BLaER1 treated with 17β-estradiol and CSF1 and Interleukin-3, amounts not matched to agents 10 nM and 100 nM (cell line): ENCODE measurements around the gene PLXNB2.
"Not testable (repeated sequence)": the region's sequence is repeated elsewhere in the genome, so short reads cannot be mapped to it uniquely, and the experiment has no call there.

Experiments used
- H3K27ac ChIP-seq, 11 experiments: shearing (Covaris generic); formaldehyde crosslinking; 2 replicates each; pipeline ENCODE4 v1.8.1; 2022
- H3K27me3 ChIP-seq, 11 experiments: shearing (Covaris generic); formaldehyde crosslinking; 2 replicates each; pipeline ENCODE4 v1.8.1; 2022
- H3K36me3 ChIP-seq, 11 experiments: shearing (Covaris generic); formaldehyde crosslinking; 2 replicates each; pipeline ENCODE4 v1.8.1; 2022
- H3K4me1 ChIP-seq, 10 experiments: shearing (Covaris generic); formaldehyde crosslinking; 2 replicates each; pipeline ENCODE4 v1.8.1; 2022
- H3K4me2 ChIP-seq, 11 experiments: shearing (Covaris generic); formaldehyde crosslinking; 2 replicates each; pipeline ENCODE4 v1.8.1; 2022
- H3K4me3 ChIP-seq, 10 experiments: shearing (Covaris generic); formaldehyde crosslinking; 2 replicates each; pipeline ENCODE4 v1.8.1; 2022
- H3K9ac ChIP-seq, 11 experiments: shearing (Covaris generic); formaldehyde crosslinking; 2 replicates each; pipeline ENCODE4 v1.8.1; 2022
- H3K9me3 ChIP-seq, 11 experiments: shearing (Covaris generic); formaldehyde crosslinking; replicated peaks in 1 of 11; 2 replicates each; pipeline ENCODE4 v1.8.1; 2022
- H4K20me1 ChIP-seq, 11 experiments: shearing (Covaris generic); formaldehyde crosslinking; 2 replicates each; pipeline ENCODE4 v1.8.1; 2022
- Cebpa-rat ChIP-seq, 11 experiments: shearing (Covaris generic); IDR thresholded peaks; 2 replicates each; pipeline ENCODE4 v1.8.1; 2022

Gene PLXNB2

DNA sequence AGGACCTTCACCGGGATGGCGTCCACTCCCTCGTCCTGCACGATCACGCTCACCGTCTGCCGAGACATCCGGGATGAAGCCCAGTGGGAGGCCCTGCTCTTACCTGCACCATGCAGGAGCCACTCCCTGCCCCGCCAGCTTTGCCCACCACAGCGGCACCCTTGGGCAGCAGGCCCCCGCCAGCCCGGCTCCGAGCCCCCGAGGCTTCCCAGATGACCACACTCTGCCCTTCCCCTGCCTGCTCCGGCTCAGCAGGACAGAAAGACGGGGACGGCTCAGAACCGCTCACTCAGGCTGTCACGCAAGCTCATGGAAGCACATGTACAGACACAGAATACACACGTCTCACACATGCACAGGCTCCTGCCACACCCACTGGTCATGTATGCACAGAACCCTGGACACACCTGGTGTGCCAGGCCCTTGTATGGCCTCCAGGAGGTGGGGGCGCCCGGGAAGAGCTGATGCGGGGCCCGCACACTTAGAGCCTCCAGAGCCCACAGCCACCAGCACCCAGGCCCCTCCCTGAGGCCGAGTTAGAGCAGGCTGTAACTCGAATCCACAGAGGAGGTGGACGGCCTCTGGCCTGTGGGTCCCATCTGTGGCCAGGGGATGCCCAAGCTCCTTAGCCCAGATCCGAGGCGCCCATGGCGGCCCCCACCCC, 28.4 kb downstream of the PLXNB2 start:
- TF ChIP-seq Cebpa-rat (IDR thresholded peaks at IDR 0.05): no peak
- no peaks in the 10 kb centered on the region for H3K27me3 ChIP-seq
- no peak overlapping the region for H3K4me2 ChIP-seq
- H3K9me3 ChIP-seq: peaks cover 0 to 4% (median 0%) of the 10 kb centered on the region in 11 experiments; a peak in 3 of 22 replicates
- no peak overlapping the region for H3K27ac ChIP-seq
- H3K9ac ChIP-seq: no peak overlapping the region
- H3K4me3 ChIP-seq: no peak overlapping the region
- peaks cover 81 to 93% (median 88%) of the 10 kb centered on the region in 11 experiments for H3K36me3 ChIP-seq
- peaks cover 12 to 22% (median 15%) of the 10 kb centered on the region in 10 experiments; a peak in 19 of 20 replicates for H3K4me1 ChIP-seq
- H4K20me1 ChIP-seq: peaks cover 51 to 96% (median 76%) of the 10 kb centered on the region in 11 experiments; a peak in 21 of 22 replicates

DNA sequence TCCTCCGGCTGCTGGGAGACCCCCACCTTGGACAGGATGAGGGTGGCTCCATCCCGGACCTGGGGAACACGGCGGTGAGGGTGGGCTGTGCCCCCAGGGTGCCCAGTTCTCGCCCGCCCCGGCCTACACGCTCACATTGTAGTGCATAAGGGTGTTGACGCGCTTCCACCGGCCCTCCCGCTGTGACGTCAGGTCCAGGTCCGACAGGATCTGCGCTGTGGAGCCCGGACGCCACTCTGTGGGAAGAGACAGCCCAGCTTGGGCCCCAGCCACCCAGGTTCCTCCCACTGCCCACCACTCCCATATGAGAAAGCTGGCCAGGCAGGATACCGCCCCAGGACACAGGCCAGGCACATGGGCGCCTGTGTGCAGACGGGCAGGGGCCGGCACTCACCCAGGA, 29.0 kb downstream of the PLXNB2 start:
- Histone ChIP-seq H3K4me3 (no peak overlapping the region), H3K36me3 (peaks cover 76 to 92% (median 85%) of the 10 kb centered on the region in 11 experiments), H3K9ac (no peak overlapping the region), H3K27me3 (no peaks in the 10 kb centered on the region), H4K20me1 (peaks cover 58 to 96% (median 79%) of the 10 kb centered on the region in 11 experiments; a peak in 21 of 22 replicates), H3K4me1 (peaks cover 12 to 26% (median 18%) of the 10 kb centered on the region in 10 experiments; a peak in 19 of 20 replicates), H3K27ac (no peak overlapping the region), H3K4me2 (no peak overlapping the region), H3K9me3 (peaks cover 0 to 4% (median 0%) of the 10 kb centered on the region in 11 experiments; a peak in 3 of 22 replicates)
- no peak for TF ChIP-seq Cebpa-rat (IDR thresholded peaks at IDR 0.05)

GRCh38 chr22:50277761-50278160, 29.7 kb downstream of the PLXNB2 start:
- Histone ChIP-seq H3K4me1 (peaks cover 14 to 28% (median 20%) of the 10 kb centered on the region in 10 experiments), H4K20me1 (peaks cover 59 to 95% (median 78%) of the 10 kb centered on the region in 11 experiments), H3K9ac (no peak overlapping the region), H3K27ac (no peak overlapping the region), H3K36me3 (peaks cover 70 to 85% (median 79%) of the 10 kb centered on the region in 11 experiments), H3K9me3 (peaks cover 0 to 4% (median 0%) of the 10 kb centered on the region in 11 experiments; a peak in 3 of 22 replicates), H3K4me3 (no peak overlapping the region), H3K4me2 (no peak overlapping the region), H3K27me3 (no peaks in the 10 kb centered on the region)
- no peak for TF ChIP-seq Cebpa-rat (IDR thresholded peaks at IDR 0.05)

GRCh38 chr22:50276143-50276542, 31.3 kb downstream of the PLXNB2 start:
- Histone ChIP-seq H3K36me3 (peaks cover 54 to 69% (median 63%) of the 10 kb centered on the region in 11 experiments), H3K9me3 (peaks cover 0 to 4% (median 0%) of the 10 kb centered on the region in 11 experiments; a peak in 3 of 22 replicates), H3K9ac (no peak overlapping the region), H3K27ac (no peak overlapping the region), H4K20me1 (peaks cover 61 to 93% (median 72%) of the 10 kb centered on the region in 11 experiments), H3K4me1 (peaks cover 29 to 44% (median 36%) of the 10 kb centered on the region in 10 experiments), H3K4me3 (no peak overlapping the region), H3K27me3 (peaks cover 0 to 6% (median 3%) of the 10 kb centered on the region in 11 experiments; a peak in 7 of 22 replicates), H3K4me2 (peak overlapping the region in 3 of 11 experiments; percentile 5 to 42 (median 17); a peak in 2 of 22 replicates)
- no peak for TF ChIP-seq Cebpa-rat (IDR thresholded peaks at IDR 0.05)

- Histone ChIP-seq H3K9me3 (peaks cover 0 to 4% (median 0%) of the 10 kb centered on the region in 11 experiments; a peak in 3 of 22 replicates), H3K9ac (peak overlapping the region in 2 of 11 experiments; percentile 33 to 41; a peak in 1 of 22 replicates), H4K20me1 (peaks cover 61 to 94% (median 75%) of the 10 kb centered on the region in 11 experiments), H3K4me1 (peaks cover 36 to 51% (median 43%) of the 10 kb centered on the region in 10 experiments), H3K27me3 (peaks cover 0 to 10% (median 6%) of the 10 kb centered on the region in 11 experiments; a peak in 7 of 22 replicates), H3K4me3 (no peak overlapping the region), H3K36me3 (peaks cover 48 to 62% (median 56%) of the 10 kb centered on the region in 11 experiments), H3K27ac (0 out of 22 replicates have a peak overlapping the region, but pooled peaks of 1 of the 11 experiments have one; percentile 34), H3K4me2 (peak overlapping the region in 9 of 11 experiments; percentile 5 to 42 (median 15); a peak in 8 of 22 replicates)
- no peak for TF ChIP-seq Cebpa-rat (IDR thresholded peaks at IDR 0.05)
These were observed 32.0 kb downstream of the PLXNB2 start for GRCh38 chr22:50275181-50276055.

DNA sequence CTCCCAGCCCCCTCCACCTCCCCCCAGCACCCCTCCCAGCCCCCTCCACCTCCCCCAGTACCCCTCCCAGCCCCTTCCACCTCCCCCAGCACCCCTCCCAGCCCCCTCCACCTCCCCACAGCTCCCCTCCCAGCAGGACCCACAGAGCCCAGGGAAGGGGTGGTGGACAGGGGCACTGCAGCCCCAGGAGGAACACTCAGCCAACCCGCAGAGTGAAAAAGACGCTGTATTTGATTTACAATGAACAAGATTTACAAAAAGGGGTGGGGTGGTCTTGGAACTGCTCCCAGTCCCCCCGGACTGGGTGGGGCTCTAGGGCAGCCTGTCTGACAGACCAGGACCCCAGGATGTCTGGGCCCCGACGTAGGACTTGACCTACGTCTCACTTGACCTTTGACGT, 32.7 kb downstream of the PLXNB2 start:
- H3K4me3 ChIP-seq: no peak overlapping the region

DNA sequence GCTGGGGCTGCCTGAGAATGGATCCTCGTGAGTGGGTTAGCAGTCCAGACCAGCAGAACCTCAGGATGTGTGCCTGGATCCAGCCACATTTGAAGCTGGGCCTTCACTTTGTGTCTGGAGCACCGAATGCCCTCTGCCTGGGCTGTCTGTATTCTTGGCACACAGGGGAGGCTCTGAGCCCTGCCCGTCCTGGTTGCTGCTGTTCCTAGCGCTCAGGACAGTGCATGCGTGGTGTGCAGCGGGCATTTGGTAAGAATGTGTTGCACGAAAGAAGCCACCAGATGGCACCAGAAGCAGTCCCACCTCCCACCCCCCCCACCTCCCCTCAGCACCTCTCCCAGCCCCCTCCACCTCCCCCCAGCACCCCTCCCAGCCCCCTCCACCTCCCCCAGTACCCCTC, 33.1 kb downstream of the PLXNB2 start:
- H3K36me3 ChIP-seq: peaks cover 37 to 51% (median 45%) of the 10 kb centered on the region in 11 experiments
- H4K20me1 ChIP-seq: peaks cover 52 to 85% (median 68%) of the 10 kb centered on the region in 11 experiments
- H3K4me2 ChIP-seq: peak overlapping the region in 2 of 11 experiments; percentile 4 to 24; a peak in 2 of 22 replicates
- H3K9me3 ChIP-seq: peaks cover 0 to 4% (median 0%) of the 10 kb centered on the region in 11 experiments; a peak in 3 of 22 replicates
- H3K27ac ChIP-seq: no peak overlapping the region
- H3K27me3 ChIP-seq: peaks cover 0 to 10% (median 6%) of the 10 kb centered on the region in 11 experiments; a peak in 7 of 22 replicates
- H3K4me3 ChIP-seq: no peak overlapping the region
- no peak overlapping the region for H3K9ac ChIP-seq
- no peak for TF ChIP-seq Cebpa-rat (IDR thresholded peaks at IDR 0.05)
- H3K4me1 ChIP-seq: peaks cover 42 to 58% (median 49%) of the 10 kb centered on the region in 10 experiments

More for the DNA sequence above, 32.7 kb downstream of the PLXNB2 start:
- no peak for TF ChIP-seq Cebpa-rat (IDR thresholded peaks at IDR 0.05)
- H3K4me2 ChIP-seq: peak overlapping the region in 8 of 11 experiments; percentile 5 to 42 (median 16); a peak in 7 of 22 replicates
- H3K27ac ChIP-seq: 0 out of 22 replicates have a peak overlapping the region, but pooled peaks of 1 of the 11 experiments have one; percentile 34
- H3K36me3 ChIP-seq: peaks cover 42 to 55% (median 50%) of the 10 kb centered on the region in 11 experiments
- peaks cover 57 to 88% (median 70%) of the 10 kb centered on the region in 11 experiments for H4K20me1 ChIP-seq
- 0 out of 22 replicates have a peak overlapping the region, but pooled peaks of 1 of the 11 experiments have one; percentile 33 for H3K9ac ChIP-seq
- peaks cover 38 to 54% (median 44%) of the 10 kb centered on the region in 10 experiments for H3K4me1 ChIP-seq
- H3K9me3 ChIP-seq: peaks cover 0 to 4% (median 0%) of the 10 kb centered on the region in 11 experiments; a peak in 3 of 22 replicates
- peaks cover 0 to 10% (median 6%) of the 10 kb centered on the region in 11 experiments; a peak in 7 of 22 replicates for H3K27me3 ChIP-seq

DNA sequence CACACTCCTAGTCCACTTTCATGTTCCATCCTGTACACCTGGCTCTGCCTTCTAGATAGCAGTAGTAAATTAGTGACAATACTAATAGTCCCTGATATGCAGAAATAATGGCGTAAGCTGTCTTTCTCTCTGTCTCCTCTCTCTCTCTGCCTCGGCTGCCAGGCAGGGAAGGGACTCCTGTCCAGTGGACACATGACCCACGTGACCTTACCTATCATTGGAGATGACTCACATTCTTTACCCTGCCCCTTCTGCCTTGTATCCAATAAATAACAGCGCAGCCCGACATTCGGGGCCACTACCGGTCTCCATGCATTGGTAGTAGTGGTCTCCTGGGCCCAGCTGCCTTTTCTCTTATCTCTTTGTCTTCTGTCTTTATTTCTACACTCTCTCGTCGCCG, 33.7 kb downstream of the PLXNB2 start:
- not testable (repeated sequence) for H3K4me3 ChIP-seq, H3K27me3 ChIP-seq, H3K9ac ChIP-seq, H3K9me3 ChIP-seq, H3K27ac ChIP-seq
- Histone ChIP-seq H3K4me2 (peak overlapping the region in 2 of 11 experiments; percentile 4 to 24; a peak in 2 of 22 replicates), H3K4me1 (peaks cover 44 to 64% (median 54%) of the 10 kb centered on the region in 10 experiments), H4K20me1 (peaks cover 52 to 85% (median 67%) of the 10 kb centered on the region in 11 experiments), H3K36me3 (peaks cover 32 to 46% (median 40%) of the 10 kb centered on the region in 11 experiments)

- H3K4me3 ChIP-seq, H3K9ac ChIP-seq, H3K27me3 ChIP-seq, H3K27ac ChIP-seq, H3K9me3 ChIP-seq, H3K4me2 ChIP-seq: not testable (repeated sequence)
- peaks cover 28 to 41% (median 36%) of the 10 kb centered on the region in 11 experiments for H3K36me3 ChIP-seq
- peaks cover 44 to 68% (median 58%) of the 10 kb centered on the region in 10 experiments for H3K4me1 ChIP-seq
- peaks cover 47 to 85% (median 62%) of the 10 kb centered on the region in 11 experiments for H4K20me1 ChIP-seq
These were observed 34.1 kb downstream of the PLXNB2 start for GRCh38 chr22:50273352-50273751.
